ENCODE data around the gene CEP85.

GRCh38 chr1:26225033-26225831 is 8.8 kb upstream of the CEP85 start:
- TF ChIP-seq CTCF (conservative IDR thresholded peaks at IDR 0.05; ENCODE audit: low read length) (no peak), EZH2phosphoT487 (IDR thresholded peaks at IDR 0.05; ENCODE audit: borderline replicate concordance, low read depth, low read length) (no peak)
